MG63 (cell line): ENCODE measurements around the gene CPLX3. TPM values are rescaled to one million over a fixed set of nuclear protein-coding genes. Genes with fewer than 3 reads are reported as not detected.
A peak's percentile ranks its signal among the peaks of the same experiment; 100 is the strongest.
"Not testable (repeated sequence)": the region's sequence is repeated elsewhere in the genome, so short reads cannot be mapped to it uniquely, and the experiment has no call there.

Experiments
- DNase-seq: peaks from one replicate; pipeline ENCODE4 v3.0.0-alpha.2; 2020
- H3K27me3 ChIP-seq: fragments of 250-450 bp; sonication (Bioruptor Pico); 2 replicates; pipeline ENCODE4 v1.5.1; 2020; ENCODE audit warnings: mild to moderate bottlenecking, moderate library complexity
- H3K36me3 ChIP-seq: fragments of 250-450 bp; sonication (Bioruptor Pico); 2 replicates; pipeline ENCODE4 v1.5.1; 2020; ENCODE audit warnings: mild to moderate bottlenecking, moderate library complexity
- H3K4me3 ChIP-seq: fragments of 250-450 bp; sonication (Bioruptor Pico); 2 replicates; pipeline ENCODE4 v1.5.1; 2020; ENCODE audit warnings: mild to moderate bottlenecking, moderate library complexity
- H3K9me3 ChIP-seq: fragments of 250-450 bp; sonication (Bioruptor Pico); 2 replicates; pipeline ENCODE4 v1.5.1; 2020; ENCODE audit warnings: mild to moderate bottlenecking, moderate library complexity
- total RNA-seq: library from RNA; depleted of rRNA; stranded (reverse); fragments of >200 nt; shearing (Covaris generic); gene quantifications from 2 replicates; pipeline ENCODE4 v1.2.3, GENCODE V29; 2014; ENCODE audit warnings: low replicate concordance

CPLX3 gene
- total RNA-seq, 1 experiment from 2014 or later, result not detected

DNA sequence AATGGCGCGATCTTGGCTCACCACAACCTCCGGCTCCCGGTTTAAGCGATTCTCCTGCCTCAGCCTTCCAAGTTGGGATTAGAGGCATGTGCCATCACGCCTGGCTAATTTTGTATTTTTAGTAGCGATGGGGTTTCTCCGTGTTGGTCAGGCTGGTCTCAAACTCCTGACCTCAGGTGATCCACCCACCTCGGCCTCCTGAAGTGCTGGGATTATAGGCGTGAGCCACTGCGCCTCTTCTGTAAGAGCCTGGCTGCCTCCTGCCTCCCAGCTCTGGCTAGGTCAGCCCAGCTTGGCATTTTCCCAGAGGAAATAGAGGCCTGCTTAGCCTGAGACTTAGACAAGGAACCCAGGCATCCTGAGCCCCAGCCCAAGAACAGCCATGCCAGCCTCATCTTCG lies 40.3 kb upstream of the CPLX3 start:
- H3K36me3 ChIP-seq, result peaks cover 56% of the 10 kb centered on the region
- H3K4me3 ChIP-seq, H3K27me3 ChIP-seq, H3K9me3 ChIP-seq, DNase-seq: not testable (repeated sequence)

DNA sequence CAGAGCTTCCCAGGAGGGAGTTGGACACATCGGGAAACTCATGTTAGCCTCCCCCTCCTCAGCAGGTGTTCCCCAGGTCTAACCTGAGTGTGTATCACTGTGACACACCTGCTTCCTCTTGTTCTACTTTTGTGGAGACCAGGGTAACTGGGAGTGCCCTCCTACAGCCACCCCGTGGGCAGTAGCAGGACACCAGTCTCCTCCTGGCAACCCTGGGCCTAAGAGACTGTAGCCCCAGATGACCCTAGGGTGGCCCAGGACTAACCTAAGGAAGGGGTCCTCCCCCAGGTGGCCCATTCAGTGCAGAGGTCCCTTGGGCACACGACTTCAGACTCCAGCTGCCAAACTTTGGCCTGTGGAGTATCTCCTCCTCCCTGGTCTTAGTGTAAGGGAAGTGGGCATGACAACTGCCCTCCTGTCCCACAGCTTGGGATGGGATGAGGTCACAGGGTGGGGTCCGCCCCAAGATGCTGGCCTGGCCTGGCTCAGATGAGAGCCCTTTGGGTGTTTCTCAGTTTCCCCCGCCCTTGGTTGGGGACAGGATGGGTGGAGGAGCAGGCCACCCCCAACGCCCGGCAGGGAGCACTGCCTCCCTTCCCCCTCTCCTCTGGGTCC lies 39.8 kb upstream of the CPLX3 start:
- no peak for DNase-seq
- H3K9me3 ChIP-seq, result no peaks in the 10 kb centered on the region
- H3K36me3 ChIP-seq, result peaks cover 62% of the 10 kb centered on the region
- no peaks in the 10 kb centered on the region for H3K27me3 ChIP-seq
- H3K4me3 ChIP-seq, result no peak overlapping the region

DNA sequence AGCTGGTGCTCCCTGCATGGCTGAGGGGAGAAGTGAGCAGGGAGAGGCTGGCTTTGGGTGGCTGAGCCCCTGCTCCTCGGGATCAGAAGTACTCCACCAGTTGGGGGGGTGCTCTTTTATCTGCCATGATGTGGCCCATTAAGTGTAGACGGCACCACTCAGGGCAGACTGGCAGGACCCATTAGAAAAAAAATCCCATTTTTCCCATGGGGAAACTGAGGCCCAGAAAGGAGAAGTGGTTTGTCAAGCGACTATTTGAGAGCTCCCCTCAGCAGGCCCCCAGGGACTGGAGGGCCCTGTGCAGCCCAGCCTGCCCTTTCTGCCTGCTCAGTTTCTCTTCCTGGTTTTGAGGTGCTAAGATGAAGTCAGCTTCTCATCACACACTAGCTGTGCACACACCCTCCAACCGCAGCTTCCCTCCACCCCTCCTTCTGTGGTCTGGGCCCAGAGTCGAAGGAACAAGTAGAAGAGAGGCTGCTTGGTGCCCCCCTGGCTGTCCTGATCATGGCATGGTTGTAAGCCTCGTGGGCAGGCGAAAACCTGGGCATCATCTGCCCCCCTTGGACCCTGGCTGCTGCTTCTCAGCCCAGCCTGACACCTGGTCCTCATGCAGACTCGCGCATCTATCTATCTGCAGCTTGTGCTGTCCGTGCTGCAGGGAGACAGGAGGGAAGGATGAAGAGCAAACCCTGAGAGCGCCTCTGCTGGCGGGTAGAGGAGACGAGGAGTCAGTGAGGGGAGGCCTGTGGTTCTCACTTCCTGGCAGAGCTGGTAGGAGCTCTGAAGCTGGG lies 39.0 kb upstream of the CPLX3 start:
- H3K4me3 ChIP-seq, result no peak overlapping the region
- no peaks in the 10 kb centered on the region for H3K9me3 ChIP-seq
- DNase-seq, result peak; percentile 69
- peaks cover 66% of the 10 kb centered on the region for H3K36me3 ChIP-seq
- H3K27me3 ChIP-seq, result no peaks in the 10 kb centered on the region

DNA sequence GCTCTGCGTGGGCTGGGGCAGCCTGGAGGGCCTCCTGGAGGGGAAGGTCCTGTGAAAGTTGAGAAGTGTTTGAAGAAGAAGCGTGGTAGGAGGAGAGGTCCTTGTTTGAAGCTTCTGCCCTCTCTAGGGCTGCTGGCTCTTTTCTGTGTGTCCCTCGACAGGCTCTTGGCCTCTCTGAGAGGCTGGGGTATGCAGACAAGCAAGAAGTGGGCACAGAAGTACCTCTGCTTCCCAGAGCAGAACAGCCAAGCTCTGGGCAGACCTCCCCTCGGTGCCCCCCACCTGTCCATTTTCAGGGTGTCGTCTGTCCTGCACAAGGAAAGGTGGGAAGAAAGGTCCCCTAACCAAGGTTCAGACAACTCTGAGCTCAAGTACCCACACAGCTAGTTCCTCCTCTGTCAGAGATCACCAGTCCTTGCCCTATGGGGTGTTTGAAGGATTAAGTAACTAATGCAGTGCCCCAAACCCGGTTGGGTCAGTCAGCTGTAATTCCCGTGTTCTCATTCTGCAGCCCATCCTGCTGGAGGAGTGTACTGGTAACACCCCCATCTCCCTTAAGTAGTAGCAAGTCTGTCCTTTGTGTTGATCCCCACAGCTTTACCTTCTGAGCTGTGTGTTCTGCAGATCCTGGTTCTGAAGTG lies 38.3 kb upstream of the CPLX3 start:
- H3K27me3 ChIP-seq, result no peaks in the 10 kb centered on the region
- no peaks in the 10 kb centered on the region for H3K9me3 ChIP-seq
- H3K4me3 ChIP-seq, result no peak overlapping the region
- no peak for DNase-seq
- H3K36me3 ChIP-seq, result peaks cover 67% of the 10 kb centered on the region

DNA sequence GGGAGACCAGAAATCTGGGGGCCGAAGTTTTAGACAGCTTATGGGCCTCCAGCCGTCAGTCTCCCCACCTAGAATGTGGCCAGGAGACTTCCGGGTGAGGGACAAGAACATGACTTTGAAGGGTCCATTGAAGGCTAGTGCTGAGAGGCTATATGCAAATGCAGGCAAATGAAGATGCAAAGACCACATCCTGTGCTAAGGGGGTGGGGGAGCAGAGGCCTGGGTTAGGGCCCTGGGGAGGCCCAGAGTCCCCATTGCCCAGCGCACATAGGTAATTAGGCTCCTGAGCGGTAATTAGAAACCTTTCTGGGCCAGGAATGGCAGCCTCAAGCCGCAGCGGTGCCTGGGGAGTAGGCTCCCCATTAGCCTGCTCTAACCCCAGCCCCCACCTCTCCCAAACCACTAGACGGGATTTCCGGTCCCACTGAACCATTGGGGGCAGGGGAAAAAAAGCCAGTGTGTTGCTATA lies 37.7 kb upstream of the CPLX3 start:
- peaks cover 66% of the 10 kb centered on the region for H3K36me3 ChIP-seq

DNA sequence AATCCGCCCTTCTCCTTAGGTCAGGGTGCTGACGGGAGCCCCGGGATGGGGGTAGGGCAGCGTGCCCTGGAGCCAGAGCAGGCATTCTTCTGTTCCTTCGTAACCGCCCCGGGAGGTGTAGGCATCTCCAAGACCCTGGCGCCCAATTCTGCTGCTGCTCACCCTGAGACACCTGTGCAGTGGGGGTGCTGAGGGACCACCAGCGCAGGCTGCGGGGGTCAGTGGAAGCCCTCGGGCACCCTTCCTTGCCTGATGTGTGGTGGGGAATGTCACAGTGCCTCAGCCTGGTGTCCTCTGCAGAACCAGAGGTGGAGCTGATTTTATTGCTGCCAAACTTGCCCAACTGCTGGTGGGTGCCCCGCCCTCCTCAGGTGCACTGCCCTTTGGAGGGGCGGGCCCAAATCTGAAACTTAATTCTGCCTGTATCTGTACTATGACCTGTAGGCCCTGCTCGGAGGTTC lies 37.2 kb upstream of the CPLX3 start:
- no peak for DNase-seq
- no peak overlapping the region for H3K4me3 ChIP-seq
- H3K9me3 ChIP-seq, result no peaks in the 10 kb centered on the region
- peaks cover 65% of the 10 kb centered on the region for H3K36me3 ChIP-seq
- no peaks in the 10 kb centered on the region for H3K27me3 ChIP-seq

More for the DNA sequence above, 37.7 kb upstream of the CPLX3 start:
- DNase-seq, result no peak
- Histone ChIP-seq H3K9me3 (no peaks in the 10 kb centered on the region), H3K4me3 (no peak overlapping the region), H3K27me3 (no peaks in the 10 kb centered on the region)

DNA sequence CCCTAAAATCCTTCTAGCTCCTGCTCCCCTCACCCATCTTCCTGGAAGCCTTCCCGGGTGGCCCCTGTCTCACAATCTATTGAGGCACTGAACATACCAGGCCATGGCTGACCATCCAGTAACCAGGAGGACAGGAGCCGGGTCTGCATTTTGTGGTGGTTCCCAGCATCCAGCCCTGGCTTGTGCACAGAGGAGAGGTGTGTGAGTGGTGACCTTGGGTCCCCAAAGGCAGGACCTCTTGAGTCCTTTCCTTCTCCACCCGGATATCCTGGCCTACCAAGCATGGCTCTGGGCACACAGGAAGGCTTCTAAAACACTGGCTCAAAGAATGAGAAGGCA lies 36.7 kb upstream of the CPLX3 start:
- Histone ChIP-seq H3K9me3 (no peaks in the 10 kb centered on the region), H3K27me3 (no peaks in the 10 kb centered on the region), H3K36me3 (peaks cover 65% of the 10 kb centered on the region), H3K4me3 (no peak overlapping the region)
- no peak for DNase-seq

DNA sequence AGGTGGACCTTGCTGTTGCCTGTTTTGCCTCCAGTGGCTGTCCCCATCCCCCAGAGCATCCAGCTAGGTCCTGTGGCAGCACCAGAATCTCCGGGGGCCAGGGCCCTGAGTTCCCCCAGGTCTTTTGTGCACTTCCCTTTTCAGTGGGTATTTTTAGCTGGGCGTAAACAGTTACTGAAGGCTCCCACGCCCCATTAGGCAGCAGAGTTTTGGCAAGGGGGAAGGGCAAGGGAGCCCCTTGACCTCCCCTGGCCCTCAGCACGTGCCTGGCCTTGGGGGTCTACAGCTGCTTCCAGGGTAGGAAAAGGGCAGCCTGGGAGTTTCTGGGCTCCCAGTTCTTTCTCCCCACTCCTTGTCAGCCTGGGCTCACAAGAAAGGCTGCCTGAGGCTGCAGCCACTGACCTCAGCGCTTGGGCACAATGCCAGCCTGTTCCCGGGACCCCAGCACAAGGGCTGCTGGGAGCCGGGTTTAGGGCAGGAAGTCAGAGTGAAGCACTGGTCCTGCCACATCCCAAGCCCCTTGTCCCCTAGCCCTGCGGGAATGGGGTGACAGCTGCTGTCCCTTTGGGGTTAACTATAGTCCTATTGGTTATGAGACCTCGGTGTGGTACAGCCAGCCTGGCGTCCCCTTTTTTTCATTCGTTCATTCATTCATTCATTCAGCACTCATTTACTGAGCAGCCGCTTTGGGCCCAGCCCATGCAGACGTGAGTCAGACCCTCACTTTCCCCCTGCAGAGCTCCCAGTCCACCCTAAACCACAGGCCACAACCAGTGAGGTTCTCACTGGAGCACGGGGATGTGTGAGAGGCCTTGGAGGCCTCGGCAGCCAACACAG lies 36.1 kb upstream of the CPLX3 start:
- no peaks in the 10 kb centered on the region for H3K9me3 ChIP-seq
- peak; percentile 89 for DNase-seq
- H3K36me3 ChIP-seq, result peaks cover 67% of the 10 kb centered on the region
- no peaks in the 10 kb centered on the region for H3K27me3 ChIP-seq
- no peak overlapping the region for H3K4me3 ChIP-seq

DNA sequence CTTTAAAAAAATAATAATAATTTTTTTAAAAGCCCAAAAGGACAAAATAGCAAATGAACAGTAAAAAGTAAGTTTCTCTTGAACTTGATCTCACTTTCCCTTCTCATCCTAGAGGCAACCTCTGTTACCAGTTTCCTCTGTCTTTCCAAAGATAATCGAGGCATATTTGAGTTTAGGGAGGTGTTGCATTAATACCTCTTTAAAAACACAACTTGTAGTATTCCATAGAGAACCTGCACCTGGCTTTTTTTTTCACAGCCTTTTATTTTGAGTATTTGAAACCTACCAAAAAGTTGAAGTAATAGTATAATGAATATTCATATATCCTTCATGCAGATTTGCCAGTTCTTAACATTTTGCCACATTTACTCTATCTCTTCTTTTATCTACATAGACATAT lies 35.4 kb upstream of the CPLX3 start:
- no peaks in the 10 kb centered on the region for H3K27me3 ChIP-seq
- no peak for DNase-seq
- H3K36me3 ChIP-seq, result peaks cover 63% of the 10 kb centered on the region
- no peaks in the 10 kb centered on the region for H3K9me3 ChIP-seq
- H3K4me3 ChIP-seq, result no peak overlapping the region

DNA sequence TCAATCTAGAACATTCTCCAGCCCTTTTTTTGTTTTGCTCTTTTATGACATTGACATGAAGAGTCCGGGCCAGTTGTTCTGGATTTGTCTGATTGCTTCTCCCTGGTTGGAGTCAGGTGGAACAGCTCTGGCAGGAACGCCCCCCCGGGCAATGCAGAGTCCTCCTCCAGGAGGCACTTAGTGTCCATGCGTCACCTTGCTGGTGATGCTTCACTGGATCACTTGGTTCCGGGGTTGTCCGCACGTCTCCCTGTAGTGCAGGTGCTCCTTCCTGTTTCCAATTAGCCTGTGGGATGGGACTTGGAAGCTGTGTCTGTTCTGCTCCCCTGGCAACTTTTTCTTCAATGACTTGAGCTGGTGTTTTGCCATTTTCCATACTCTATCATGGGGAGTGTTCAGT lies 34.8 kb upstream of the CPLX3 start:
- H3K9me3 ChIP-seq, result no peaks in the 10 kb centered on the region
- no peak overlapping the region for H3K4me3 ChIP-seq
- H3K27me3 ChIP-seq, result no peaks in the 10 kb centered on the region
- DNase-seq, result no peak
- H3K36me3 ChIP-seq, result peaks cover 56% of the 10 kb centered on the region

DNA sequence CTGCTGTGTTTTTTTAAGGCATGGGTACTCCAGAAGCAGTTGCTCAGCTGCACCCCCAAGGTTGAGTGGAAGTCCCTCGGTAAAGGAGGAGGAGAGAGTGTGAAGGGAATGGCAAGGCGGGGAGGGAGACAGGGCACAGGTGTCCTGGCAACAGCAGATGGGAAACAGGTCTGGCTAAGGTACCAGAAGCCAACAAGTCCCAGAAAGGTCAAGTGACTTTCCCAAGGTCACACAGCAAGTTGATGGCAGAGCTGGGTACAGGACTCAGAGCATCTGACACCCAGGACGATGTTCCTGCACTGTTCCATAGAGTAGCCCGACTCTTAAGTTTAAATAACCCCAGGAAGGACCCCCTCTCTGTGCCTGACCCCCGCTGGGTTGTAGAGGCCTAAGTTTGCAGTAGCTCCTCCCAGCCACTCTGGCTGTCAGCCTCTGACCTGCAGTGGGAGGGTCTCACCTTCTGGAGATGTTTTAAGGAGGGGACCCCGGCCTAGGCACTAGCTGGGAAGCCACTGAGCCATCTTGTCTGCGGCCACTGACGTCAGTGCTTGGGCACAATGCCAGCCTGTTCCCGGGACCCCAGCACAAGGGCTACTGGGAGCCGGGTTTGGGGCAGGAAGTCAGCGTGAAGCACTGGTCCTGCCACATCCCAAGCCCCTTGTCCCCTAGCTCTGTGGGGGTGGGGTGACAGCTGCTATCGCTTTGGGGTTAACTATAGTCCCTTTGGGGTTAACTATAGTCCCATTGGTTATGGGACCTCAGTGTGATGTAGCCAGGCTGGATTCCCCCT lies 34.0 kb upstream of the CPLX3 start:
- no peak overlapping the region for H3K4me3 ChIP-seq
- no peaks in the 10 kb centered on the region for H3K9me3 ChIP-seq
- DNase-seq, result no peak
- peaks cover 52% of the 10 kb centered on the region for H3K36me3 ChIP-seq
- H3K27me3 ChIP-seq, result no peaks in the 10 kb centered on the region

DNA sequence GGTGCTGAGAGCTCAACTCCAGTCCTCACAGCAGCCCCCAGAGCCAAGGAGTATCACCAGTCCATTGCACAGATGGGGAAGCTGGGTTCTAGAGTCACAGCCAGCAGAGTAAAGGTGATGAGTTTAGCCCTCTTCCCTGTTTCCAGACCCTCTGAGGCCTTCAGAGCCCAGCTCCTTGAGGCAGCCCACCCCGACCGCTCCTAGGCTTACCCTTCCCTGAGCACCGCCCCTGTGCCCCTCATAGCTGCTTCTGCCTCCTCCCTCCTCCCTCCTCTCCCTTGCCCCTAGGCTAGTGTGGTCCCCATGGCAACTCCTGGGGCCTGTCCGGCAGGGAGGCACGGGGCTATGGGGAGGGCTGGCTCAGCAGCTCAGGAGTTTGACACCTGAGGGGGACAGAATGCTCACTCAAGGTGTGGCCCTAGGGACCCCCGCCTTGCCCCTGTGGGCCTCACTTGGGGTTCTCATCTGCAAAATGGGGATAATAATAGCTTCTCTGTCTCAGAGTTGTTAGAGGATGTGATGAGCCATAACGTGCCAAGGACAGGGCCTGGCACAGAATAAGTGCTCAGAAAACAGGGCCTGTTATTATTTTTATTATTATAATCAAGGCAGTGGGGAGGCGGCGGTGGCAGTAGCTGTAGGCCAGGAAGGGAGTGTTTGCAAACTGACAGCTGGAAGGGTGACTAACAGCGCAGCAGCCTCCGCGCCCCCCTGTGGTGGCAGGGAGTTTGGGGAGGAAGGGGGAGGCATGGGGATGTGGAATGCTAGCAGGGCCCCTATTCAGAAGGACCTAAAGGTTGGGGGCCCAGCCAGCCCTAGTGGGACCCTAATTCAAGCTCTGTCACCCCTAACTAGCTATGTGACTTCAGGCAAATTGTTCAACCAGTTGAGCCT lies 33.0 kb upstream of the CPLX3 start:
- H3K27me3 ChIP-seq, result no peaks in the 10 kb centered on the region
- DNase-seq, result peak; percentile 50
- H3K36me3 ChIP-seq, result peaks cover 48% of the 10 kb centered on the region
- no peak overlapping the region for H3K4me3 ChIP-seq
- no peaks in the 10 kb centered on the region for H3K9me3 ChIP-seq

DNA sequence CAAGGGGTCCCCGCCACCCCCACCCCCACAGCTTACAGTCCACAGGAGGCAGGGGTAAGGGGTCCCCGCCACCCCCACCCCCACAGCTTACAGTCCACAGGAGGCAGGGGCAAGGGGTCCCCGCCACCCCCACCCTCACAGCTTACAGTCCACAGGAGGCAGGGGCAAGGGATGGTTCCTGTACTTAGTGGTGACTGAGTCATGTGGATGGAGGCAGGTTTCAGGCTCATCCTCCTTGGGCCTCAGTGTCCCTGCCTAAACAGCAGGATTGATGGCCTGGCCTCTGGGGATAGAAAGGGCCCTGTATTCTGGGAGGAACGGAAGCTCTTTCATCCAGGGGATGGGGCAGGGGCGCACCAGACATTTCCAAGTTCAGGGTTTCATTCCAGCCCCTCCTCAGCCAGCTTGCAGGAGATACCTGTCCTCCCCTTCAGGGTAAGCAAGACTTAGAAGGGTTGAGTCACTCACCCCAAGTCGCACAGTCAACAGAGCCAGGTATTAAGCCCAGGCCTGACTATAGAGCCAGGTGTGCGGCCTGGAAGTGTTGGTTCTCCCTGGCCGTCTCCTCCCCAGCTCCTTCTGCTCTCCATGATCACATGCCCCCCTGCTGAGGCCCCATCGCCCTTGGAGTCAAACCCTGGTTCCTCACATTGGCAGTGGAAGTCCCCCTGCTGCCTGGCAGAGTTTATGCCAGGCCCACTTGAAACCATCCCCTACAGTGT lies 32.0 kb upstream of the CPLX3 start:
- no peaks in the 10 kb centered on the region for H3K9me3 ChIP-seq
- no peak for DNase-seq
- H3K36me3 ChIP-seq, result peaks cover 43% of the 10 kb centered on the region
- H3K27me3 ChIP-seq, result no peaks in the 10 kb centered on the region
- H3K4me3 ChIP-seq, result no peak overlapping the region

DNA sequence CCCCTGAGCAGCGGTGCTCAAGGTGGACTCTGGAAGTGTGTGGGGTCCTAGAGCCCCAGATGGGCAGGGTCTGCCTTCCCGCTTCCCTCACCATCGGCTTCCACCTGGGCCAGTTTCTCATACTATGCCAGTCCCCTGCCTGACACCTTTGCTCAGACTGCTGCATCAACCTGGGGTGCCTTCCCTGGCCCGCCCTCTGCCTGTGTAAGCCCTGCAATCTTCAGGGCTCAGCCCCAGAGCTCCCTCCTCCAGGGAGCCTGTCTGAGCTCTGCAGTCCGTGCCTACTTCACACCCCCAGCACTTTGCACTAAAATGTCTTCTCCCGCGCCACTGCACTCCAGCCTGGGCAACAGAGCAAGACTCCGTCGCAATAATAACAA lies 31.5 kb upstream of the CPLX3 start:
- peaks cover 44% of the 10 kb centered on the region for H3K36me3 ChIP-seq
- DNase-seq, result no peak
- H3K9me3 ChIP-seq, result no peaks in the 10 kb centered on the region
- H3K4me3 ChIP-seq, result no peak overlapping the region
- H3K27me3 ChIP-seq, result no peaks in the 10 kb centered on the region
